HL-60 (cell line): Measurements from ENCODE around the gene FAHD1.

Source experiments
- DNase-seq, 2 experiments: peaks; one replicate each; pipeline ENCODE4 v3.0.0-alpha.2; 2010 to 2020; ENCODE audit warnings: low read depth in 1 of 2, low spot score in 1 of 2
- H3K27ac ChIP-seq: fragments of 250-450 bp; sonication (Bioruptor Pico); replicated peaks from 2 replicates; pipeline ENCODE4 v1.5.1; 2020; ENCODE audit warnings: mild to moderate bottlenecking, moderate library complexity
- H3K27me3 ChIP-seq: fragments of 250-450 bp; sonication (Bioruptor Pico); 2 replicates; pipeline ENCODE4 v1.5.1; 2021; ENCODE audit warnings: mild to moderate bottlenecking, moderate library complexity; ENCODE audit not compliant: insufficient read depth, poor library complexity, severe bottlenecking
- H3K4me3 ChIP-seq: replicated peaks from 2 replicates; pipeline ENCODE4 v1.5.1; 2011; ENCODE audit warnings: mild to moderate bottlenecking, control low read depth, low read length; ENCODE audit not compliant: insufficient read depth
- GABPA ChIP-seq: IDR thresholded peaks from 2 replicates; pipeline ENCODE4 v1.6.1; 2012; ENCODE audit warnings: low read depth
- POLR2AphosphoS5 ChIP-seq: IDR thresholded peaks from 2 replicates; pipeline ENCODE4 v1.6.1; 2012; ENCODE audit warnings: low read depth
- SPI1 ChIP-seq: IDR thresholded peaks from 2 replicates; pipeline ENCODE4 v1.6.1; 2012; ENCODE audit warnings: low read depth, mild to moderate bottlenecking, borderline replicate concordance
- TF ChIP-seq, protein P1 (sequence below): IDR thresholded peaks from 2 replicates; pipeline ENCODE4 v1.6.1; 2012; ENCODE audit warnings: low read depth; ENCODE audit not compliant: insufficient replicate concordance
- TF ChIP-seq, protein P2 (sequence below): IDR thresholded peaks from one replicate; pipeline ENCODE4 v1.5.1; 2011; ENCODE audit warnings: low read length, control low read depth, inconsistent platforms; ENCODE audit not compliant: insufficient read depth

Gene FAHD1

DNA sequence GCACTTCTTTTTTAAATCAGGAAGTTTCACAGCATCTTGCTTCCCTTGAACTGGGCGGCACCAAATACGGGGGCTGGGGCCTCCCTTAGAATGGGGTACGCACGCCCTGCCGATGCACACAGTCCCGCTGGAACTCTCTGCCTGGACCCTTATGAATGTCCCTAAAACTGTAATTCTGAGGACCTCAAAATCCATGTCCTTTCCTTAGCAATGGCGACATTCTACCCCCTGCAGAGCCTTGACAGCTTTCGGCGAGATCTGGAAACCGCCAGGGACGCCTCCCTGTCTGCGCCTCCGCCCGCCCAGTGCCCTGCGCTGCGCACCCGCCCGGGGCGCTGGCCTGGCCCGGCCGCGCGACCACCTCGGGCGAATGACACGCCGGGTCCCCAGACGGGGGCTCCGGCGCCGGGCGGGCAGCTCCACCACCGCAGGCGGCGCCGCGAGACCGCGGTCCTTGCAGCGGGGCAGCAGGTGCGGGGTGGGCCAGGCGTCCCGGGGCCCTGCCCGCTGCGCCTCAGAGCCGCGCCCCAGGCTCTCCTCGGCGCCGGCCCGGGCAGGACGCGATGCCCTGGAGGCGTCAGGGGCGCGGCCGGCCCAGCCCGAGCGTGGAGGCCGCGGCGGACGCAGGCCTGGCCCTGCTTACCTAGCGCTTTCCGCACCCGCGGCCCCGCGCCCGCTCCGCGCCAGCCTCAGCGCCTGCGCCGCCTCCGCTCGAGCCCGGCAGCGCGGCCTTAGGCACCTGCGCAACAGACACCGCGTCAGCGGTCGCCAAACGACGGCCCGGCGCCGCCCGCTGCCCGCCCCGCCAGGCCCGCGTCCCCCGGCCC, 929 bp upstream of the FAHD1 start:
- DNase-seq, result peak; percentile 60 to 63
- Histone ChIP-seq H3K27me3 (no peaks in the 10 kb centered on the region), H3K4me3 (peak overlapping the region; percentile 89), H3K27ac (peak overlapping the region; percentile 15; the same call in 1 of the 2 replicates)
- TF ChIP-seq SPI1 (no peak), POLR2AphosphoS5 (no peak), GABPA (no peak)
- TF ChIP-seq, protein P1, sequence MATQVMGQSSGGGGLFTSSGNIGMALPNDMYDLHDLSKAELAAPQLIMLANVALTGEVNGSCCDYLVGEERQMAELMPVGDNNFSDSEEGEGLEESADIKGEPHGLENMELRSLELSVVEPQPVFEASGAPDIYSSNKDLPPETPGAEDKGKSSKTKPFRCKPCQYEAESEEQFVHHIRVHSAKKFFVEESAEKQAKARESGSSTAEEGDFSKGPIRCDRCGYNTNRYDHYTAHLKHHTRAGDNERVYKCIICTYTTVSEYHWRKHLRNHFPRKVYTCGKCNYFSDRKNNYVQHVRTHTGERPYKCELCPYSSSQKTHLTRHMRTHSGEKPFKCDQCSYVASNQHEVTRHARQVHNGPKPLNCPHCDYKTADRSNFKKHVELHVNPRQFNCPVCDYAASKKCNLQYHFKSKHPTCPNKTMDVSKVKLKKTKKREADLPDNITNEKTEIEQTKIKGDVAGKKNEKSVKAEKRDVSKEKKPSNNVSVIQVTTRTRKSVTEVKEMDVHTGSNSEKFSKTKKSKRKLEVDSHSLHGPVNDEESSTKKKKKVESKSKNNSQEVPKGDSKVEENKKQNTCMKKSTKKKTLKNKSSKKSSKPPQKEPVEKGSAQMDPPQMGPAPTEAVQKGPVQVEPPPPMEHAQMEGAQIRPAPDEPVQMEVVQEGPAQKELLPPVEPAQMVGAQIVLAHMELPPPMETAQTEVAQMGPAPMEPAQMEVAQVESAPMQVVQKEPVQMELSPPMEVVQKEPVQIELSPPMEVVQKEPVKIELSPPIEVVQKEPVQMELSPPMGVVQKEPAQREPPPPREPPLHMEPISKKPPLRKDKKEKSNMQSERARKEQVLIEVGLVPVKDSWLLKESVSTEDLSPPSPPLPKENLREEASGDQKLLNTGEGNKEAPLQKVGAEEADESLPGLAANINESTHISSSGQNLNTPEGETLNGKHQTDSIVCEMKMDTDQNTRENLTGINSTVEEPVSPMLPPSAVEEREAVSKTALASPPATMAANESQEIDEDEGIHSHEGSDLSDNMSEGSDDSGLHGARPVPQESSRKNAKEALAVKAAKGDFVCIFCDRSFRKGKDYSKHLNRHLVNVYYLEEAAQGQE, result no peak
- TF ChIP-seq, protein P2, sequence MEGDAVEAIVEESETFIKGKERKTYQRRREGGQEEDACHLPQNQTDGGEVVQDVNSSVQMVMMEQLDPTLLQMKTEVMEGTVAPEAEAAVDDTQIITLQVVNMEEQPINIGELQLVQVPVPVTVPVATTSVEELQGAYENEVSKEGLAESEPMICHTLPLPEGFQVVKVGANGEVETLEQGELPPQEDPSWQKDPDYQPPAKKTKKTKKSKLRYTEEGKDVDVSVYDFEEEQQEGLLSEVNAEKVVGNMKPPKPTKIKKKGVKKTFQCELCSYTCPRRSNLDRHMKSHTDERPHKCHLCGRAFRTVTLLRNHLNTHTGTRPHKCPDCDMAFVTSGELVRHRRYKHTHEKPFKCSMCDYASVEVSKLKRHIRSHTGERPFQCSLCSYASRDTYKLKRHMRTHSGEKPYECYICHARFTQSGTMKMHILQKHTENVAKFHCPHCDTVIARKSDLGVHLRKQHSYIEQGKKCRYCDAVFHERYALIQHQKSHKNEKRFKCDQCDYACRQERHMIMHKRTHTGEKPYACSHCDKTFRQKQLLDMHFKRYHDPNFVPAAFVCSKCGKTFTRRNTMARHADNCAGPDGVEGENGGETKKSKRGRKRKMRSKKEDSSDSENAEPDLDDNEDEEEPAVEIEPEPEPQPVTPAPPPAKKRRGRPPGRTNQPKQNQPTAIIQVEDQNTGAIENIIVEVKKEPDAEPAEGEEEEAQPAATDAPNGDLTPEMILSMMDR, result no peak

DNA sequence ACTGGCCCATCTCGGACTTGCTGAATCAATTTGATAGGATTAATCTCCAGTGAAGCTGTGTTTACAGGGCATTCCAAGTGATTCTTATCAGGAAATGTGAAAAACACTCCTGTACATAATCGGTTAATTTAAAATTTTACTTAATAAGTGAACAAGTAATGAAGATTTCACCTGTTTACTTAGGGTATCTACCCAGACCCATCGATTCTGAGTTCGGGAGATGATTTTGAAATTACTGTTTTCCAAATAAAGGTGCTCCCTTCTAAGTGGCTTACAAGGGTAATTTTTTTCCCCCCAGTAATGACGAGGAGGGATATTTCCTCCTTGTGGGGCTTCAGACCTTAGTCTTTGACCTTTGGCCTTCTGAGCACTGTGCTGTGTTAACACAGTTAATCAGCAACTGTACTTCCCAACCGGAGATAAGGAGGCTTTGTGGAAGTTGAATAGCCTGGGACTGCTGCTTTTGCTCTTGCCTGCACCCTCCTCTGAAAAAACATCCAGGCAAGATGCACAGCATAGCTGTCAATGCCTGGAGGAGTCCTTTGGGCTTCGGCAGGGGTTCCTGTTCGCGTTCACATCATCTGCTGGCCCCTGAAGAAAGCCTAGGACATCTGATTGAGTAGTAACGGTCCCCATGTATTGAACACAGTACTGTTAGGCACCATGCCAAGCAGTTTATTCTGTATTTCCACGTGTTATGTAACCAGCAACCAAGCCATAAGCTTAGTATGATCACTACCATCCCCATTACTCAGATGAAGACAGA, 1.8 kb downstream of the FAHD1 start:
- Histone ChIP-seq H3K4me3 (no peak overlapping the region; the same call in 1 of the 2 replicates), H3K27me3 (no peaks in the 10 kb centered on the region), H3K27ac (no peak overlapping the region)
- peak in 1 of 2 experiments; percentile 24 for DNase-seq
- TF ChIP-seq POLR2AphosphoS5, result no peak
- TF ChIP-seq GABPA, result no peak
- TF ChIP-seq, protein P1, result no peak
- no peak for TF ChIP-seq SPI1
- TF ChIP-seq, protein P2, result no peak

DNA sequence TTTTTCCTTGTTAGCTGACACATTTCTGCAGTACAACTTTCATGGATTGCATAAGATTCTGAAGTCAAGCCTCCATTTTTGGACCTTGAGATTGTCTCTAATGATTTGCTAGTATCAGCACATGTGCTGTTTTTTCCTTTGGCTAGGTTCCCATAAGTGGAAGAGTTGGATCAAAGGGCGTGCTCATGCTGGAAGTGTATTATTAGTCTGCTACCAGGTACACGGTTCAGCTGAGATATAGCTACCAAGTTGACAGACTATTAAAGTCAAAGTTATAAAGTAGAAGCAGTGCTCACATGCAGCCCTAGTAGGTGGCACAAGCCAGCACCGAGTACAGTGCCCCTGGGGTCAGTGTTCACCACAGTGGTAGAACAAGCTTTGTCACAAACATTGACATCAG, 3.2 kb downstream of the FAHD1 start:
- no peak overlapping the region for H3K4me3 ChIP-seq
- TF ChIP-seq GABPA (no peak), POLR2AphosphoS5 (no peak), SPI1 (no peak)
- TF ChIP-seq, protein P2, result no peak
- TF ChIP-seq, protein P1, result no peak
- no peak for DNase-seq
- no peak overlapping the region for H3K27ac ChIP-seq
- no peaks in the 10 kb centered on the region for H3K27me3 ChIP-seq
